Fibroblast of the aortic adventitia (primary cell): Measurements from ENCODE around the gene PADI1. TPM values are rescaled to one million over a fixed set of nuclear protein-coding genes. Genes with fewer than 3 reads are reported as not detected.
"Not testable (repeated sequence)": the region's sequence is repeated elsewhere in the genome, so short reads cannot be mapped to it uniquely, and the experiment has no call there.

Experiments
- DNase-seq: peaks from one replicate; pipeline ENCODE4 v3.0.0-alpha.2; 2010; ENCODE audit warnings: low read depth
- H3K4me3 ChIP-seq: 2 replicates; pipeline ENCODE4 v1.5.1; 2011; ENCODE audit warnings: low read depth, mild to moderate bottlenecking, control low read depth, low read length, moderate library complexity
- CTCF ChIP-seq: IDR thresholded peaks from 2 replicates; pipeline ENCODE4 v1.5.1; 2011; ENCODE audit warnings: mild to moderate bottlenecking, low read length, control low read depth, inconsistent platforms; ENCODE audit not compliant: insufficient read depth
- total RNA-seq: library from RNA; depleted of rRNA; stranded (reverse); fragments of >200 nt; gene quantifications from 2 replicates; pipeline ENCODE4 v1.2.3, GENCODE V29; 2012; ENCODE audit warnings: low replicate concordance

PADI1 gene
- total RNA-seq, 1 donor, result 0.09 TPM

- DNase-seq, result peak; percentile 95
- H3K4me3 ChIP-seq, result no peak overlapping the region
- TF ChIP-seq CTCF, result no peak
Observed at GRCh38 chr1:17239420-17239819, 34.5 kb downstream of the PADI1 start.

GRCh38 chr1:17241011-17241779 is 36.3 kb downstream of the PADI1 start:
- not testable (repeated sequence) for H3K4me3 ChIP-seq, DNase-seq

- DNase-seq, result not testable (repeated sequence)
Observed at GRCh38 chr1:17241780-17242074, 36.8 kb downstream of the PADI1 start.

GRCh38 chr1:17243274-17243673 is 38.3 kb downstream of the PADI1 start:
- H3K4me3 ChIP-seq, result no peak overlapping the region
- TF ChIP-seq CTCF, result no peak
- DNase-seq, result no peak

More at GRCh38 chr1:17241780-17242074, 36.8 kb downstream of the PADI1 start:
- not testable (repeated sequence) for H3K4me3 ChIP-seq

- H3K4me3 ChIP-seq, result no peak overlapping the region
- TF ChIP-seq CTCF, result no peak
- no peak for DNase-seq
Observed at GRCh38 chr1:17244821-17245740, 40.2 kb downstream of the PADI1 start.

- no peak for DNase-seq
- H3K4me3 ChIP-seq, result no peak overlapping the region
- TF ChIP-seq CTCF, result no peak
Observed at GRCh38 chr1:17245816-17246325, 40.9 kb downstream of the PADI1 start.

GRCh38 chr1:17246971-17247370 is 42.0 kb downstream of the PADI1 start:
- H3K4me3 ChIP-seq, result no peak overlapping the region
- DNase-seq, result no peak
- no peak for TF ChIP-seq CTCF
